ENCODE data around the gene MYO1G. TPM values are rescaled to one million over a fixed set of nuclear protein-coding genes. Genes with fewer than 3 reads are reported as not detected.
"Not testable (repeated sequence)": the region's sequence is repeated elsewhere in the genome, so short reads cannot be mapped to it uniquely, and the experiment has no call there.

Gene MYO1G
- total RNA-seq, 1 experiment from 2014 or later = 0.11 TPM

DNA sequence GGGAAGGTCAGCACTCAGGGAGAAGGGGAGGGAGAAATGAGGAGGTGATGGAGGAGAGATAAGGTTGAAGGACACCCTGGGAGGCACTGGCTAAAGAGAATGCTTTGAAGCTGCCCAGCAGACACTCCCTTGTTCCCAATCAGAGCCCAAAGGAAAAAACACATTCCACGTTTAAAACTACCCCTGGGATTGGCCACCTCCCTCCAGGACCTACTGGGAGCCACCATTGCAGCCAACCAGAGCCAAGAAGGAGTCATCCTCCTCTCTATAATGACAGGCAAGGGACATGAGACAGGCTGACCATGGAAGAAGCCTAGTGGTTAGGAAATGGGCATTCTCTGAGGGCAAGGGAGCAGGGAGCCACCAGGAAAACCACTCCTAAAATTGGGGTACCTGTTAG is 43.8 kb downstream of the MYO1G start:
- no peaks in the 10 kb centered on the region for H3K79me2 ChIP-seq (ENCODE audit: low read length)
- CTCF ChIA-PET = no interaction called here
- H3K9me3 ChIP-seq (ENCODE audit: low read length) = no peaks in the 10 kb centered on the region
- no peak overlapping the region for H3K4me3 ChIP-seq (ENCODE audit: low read length)
- no peaks in the 10 kb centered on the region for H3F3A ChIP-seq (ENCODE audit: low read length, unreplicated experiment)
- intact Hi-C loops (cut with micrococcal nuclease) = no loop called here
- DNase-seq (no peak), ATAC-seq (no peak)
- no peaks in the 10 kb centered on the region for H3K36me3 ChIP-seq (ENCODE audit: low read depth, low read length)
- POLR2A ChIA-PET (ENCODE audit: unreplicated experiment) = no interaction called here
- BruUV-seq (replicated peaks) = no TSS peak
- H3K9me2 ChIP-seq (replicated peaks; ENCODE audit: low read length) = no peaks in the 10 kb centered on the region
- H2AFZ ChIP-seq (ENCODE audit: low read length) = no peak overlapping the region
- H3K9ac ChIP-seq (ENCODE audit: low read length) = no peak overlapping the region
- H3K27ac ChIP-seq (ENCODE audit: low read length) = no peak overlapping the region
- H3K4me1 ChIP-seq (ENCODE audit: insufficient read depth, low read length) = no peaks in the 10 kb centered on the region
- 0 out of 2 replicates have a peak, but pooled peaks cover 6% of the 10 kb centered on the region for H3K27me3 ChIP-seq (ENCODE audit: low read length)
- H3K4me2 ChIP-seq (ENCODE audit: low read length) = no peak overlapping the region
- no peak for TF ChIP-seq EZH2 (IDR thresholded peaks at IDR 0.05; ENCODE audit: low read length, unreplicated experiment)
- no peak for TF ChIP-seq CTCF (conservative IDR thresholded peaks at IDR 0.05; ENCODE audit: low read depth, low read length)
- TF ChIP-seq EZH2phosphoT487 (IDR thresholded peaks at IDR 0.05; ENCODE audit: borderline replicate concordance, low read length) = no peak
- H4K20me1 ChIP-seq (ENCODE audit: low read length) = no peaks in the 10 kb centered on the region

DNA sequence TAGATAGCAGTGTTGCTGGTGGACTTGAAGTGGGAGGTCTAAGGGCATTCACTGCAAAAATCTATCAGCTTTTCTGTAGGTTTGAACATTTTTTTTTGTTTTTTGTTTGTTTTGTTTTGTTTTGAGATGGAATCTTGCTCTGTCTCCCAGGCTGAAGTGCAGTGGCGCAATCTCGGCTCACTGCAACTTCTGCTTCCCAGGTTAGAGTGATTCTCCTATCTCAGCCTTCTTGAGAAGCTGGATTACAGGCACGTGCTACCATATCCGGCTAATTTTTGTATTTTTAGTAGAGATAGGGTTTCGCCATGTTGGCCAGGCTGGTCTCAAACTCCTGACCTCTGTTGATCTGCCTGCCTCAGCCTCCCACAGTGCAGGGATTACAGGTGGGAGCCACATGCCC is 44.3 kb downstream of the MYO1G start:
- intact Hi-C loops (cut with micrococcal nuclease); H3K27ac ChIP-seq (ENCODE audit: low read length); DNase-seq; H4K20me1 ChIP-seq (ENCODE audit: low read length); H3K4me2 ChIP-seq (ENCODE audit: low read length); CTCF ChIA-PET; H3K36me3 ChIP-seq (ENCODE audit: low read depth, low read length); H3K9me3 ChIP-seq (ENCODE audit: low read length); H3K9ac ChIP-seq (ENCODE audit: low read length); H3F3A ChIP-seq (ENCODE audit: low read length, unreplicated experiment); H3K79me2 ChIP-seq (ENCODE audit: low read length); BruUV-seq (replicated peaks); ATAC-seq; H3K9me2 ChIP-seq (replicated peaks; ENCODE audit: low read length); H3K27me3 ChIP-seq (ENCODE audit: low read length); POLR2A ChIA-PET (ENCODE audit: unreplicated experiment); H3K4me1 ChIP-seq (ENCODE audit: insufficient read depth, low read length); H3K4me3 ChIP-seq (ENCODE audit: low read length); H2AFZ ChIP-seq (ENCODE audit: low read length): not testable (repeated sequence)

DNA sequence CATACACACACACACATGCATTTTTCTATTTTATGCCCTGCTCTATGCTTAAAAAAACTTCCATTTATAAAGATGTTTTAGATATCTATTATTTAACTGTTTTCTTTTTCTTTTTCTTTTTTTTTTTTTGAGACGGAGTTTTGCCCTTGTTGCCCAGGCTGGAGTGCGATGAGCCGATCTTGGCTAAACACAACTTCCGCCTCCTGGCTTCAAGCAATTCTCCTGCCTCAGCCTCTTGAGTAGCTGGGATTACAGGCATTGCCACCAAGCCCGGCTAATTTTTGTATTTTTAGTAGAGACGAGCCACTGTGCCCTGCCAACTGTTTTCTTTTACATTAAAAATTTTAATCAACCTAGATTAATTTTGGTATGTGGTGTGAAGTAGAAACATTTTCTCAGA is 47.9 kb downstream of the MYO1G start:
- ChIA-PET CTCF (no interaction called here), POLR2A (ENCODE audit: unreplicated experiment) (no interaction called here)
- no peaks in the 10 kb centered on the region for H3K79me2 ChIP-seq (ENCODE audit: low read length)
- no peaks in the 10 kb centered on the region for H4K20me1 ChIP-seq (ENCODE audit: low read length)
- no TSS peak for BruUV-seq (replicated peaks)
- H2AFZ ChIP-seq (ENCODE audit: low read length) = no peak overlapping the region
- no peaks in the 10 kb centered on the region for H3K36me3 ChIP-seq (ENCODE audit: low read depth, low read length)
- H3K4me1 ChIP-seq (ENCODE audit: insufficient read depth, low read length) = no peaks in the 10 kb centered on the region
- no peaks in the 10 kb centered on the region for H3K9me3 ChIP-seq (ENCODE audit: low read length)
- H3F3A ChIP-seq (ENCODE audit: low read length, unreplicated experiment) = no peaks in the 10 kb centered on the region
- no peak overlapping the region for H3K4me2 ChIP-seq (ENCODE audit: low read length)
- H3K9ac ChIP-seq (ENCODE audit: low read length) = no peak overlapping the region
- DNase-seq (no peak), ATAC-seq (no peak)
- H3K27ac ChIP-seq (ENCODE audit: low read length) = no peak overlapping the region
- intact Hi-C loops (cut with micrococcal nuclease) = no loop called here
- TF ChIP-seq CTCF (conservative IDR thresholded peaks at IDR 0.05; ENCODE audit: low read depth, low read length) (no peak), EZH2phosphoT487 (IDR thresholded peaks at IDR 0.05; ENCODE audit: borderline replicate concordance, low read length) (no peak), EZH2 (IDR thresholded peaks at IDR 0.05; ENCODE audit: low read length, unreplicated experiment) (no peak)
- no peak overlapping the region for H3K4me3 ChIP-seq (ENCODE audit: low read length)
- H3K27me3 ChIP-seq (ENCODE audit: low read length) = no peaks in the 10 kb centered on the region
- H3K9me2 ChIP-seq (replicated peaks; ENCODE audit: low read length) = no peaks in the 10 kb centered on the region
